ENCODE results near the gene GRB10. TPM values are rescaled to one million over a fixed set of nuclear protein-coding genes. Genes with fewer than 3 reads are reported as not detected.
"Not testable (repeated sequence)": the region's sequence is repeated elsewhere in the genome, so short reads cannot be mapped to it uniquely, and the experiment has no call there.

The GRB10 gene
- total RNA-seq, 2 donors from 2014 or later, result 10.3 to 15.1 TPM

DNA sequence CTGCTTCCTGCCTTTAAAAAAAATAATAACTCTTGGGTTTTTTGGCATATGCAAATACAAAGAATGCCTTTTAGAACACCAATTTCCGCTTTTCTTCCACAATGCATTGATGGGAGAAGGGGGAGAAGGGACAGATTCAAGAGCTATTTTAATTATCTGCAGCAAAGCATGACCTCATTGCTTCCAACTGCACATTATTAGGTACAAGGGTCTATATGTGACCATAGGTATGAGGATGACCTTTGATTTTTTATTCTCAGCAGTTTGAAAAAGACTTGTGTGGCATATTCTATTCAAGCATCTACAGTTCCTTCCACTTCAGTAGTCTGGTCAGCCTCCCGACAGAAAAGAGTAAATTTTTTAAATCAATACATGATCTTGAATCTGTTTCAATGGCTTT is 39.7 kb downstream of the GRB10 start:
- Histone ChIP-seq H3K4me1 (no peaks in the 10 kb centered on the region), H3K27me3 (no peaks in the 10 kb centered on the region), H3K36me3 (no peaks in the 10 kb centered on the region), H3K4me3 (no peak overlapping the region), H3K9me3 (no peaks in the 10 kb centered on the region), H3K9ac (ENCODE audit: low read depth in 2 of 2, low read length in 2 of 2) (no peak overlapping the region), H3K27ac (no peak overlapping the region)
- DNase-seq, result no peak
- TF ChIP-seq, protein P1, sequence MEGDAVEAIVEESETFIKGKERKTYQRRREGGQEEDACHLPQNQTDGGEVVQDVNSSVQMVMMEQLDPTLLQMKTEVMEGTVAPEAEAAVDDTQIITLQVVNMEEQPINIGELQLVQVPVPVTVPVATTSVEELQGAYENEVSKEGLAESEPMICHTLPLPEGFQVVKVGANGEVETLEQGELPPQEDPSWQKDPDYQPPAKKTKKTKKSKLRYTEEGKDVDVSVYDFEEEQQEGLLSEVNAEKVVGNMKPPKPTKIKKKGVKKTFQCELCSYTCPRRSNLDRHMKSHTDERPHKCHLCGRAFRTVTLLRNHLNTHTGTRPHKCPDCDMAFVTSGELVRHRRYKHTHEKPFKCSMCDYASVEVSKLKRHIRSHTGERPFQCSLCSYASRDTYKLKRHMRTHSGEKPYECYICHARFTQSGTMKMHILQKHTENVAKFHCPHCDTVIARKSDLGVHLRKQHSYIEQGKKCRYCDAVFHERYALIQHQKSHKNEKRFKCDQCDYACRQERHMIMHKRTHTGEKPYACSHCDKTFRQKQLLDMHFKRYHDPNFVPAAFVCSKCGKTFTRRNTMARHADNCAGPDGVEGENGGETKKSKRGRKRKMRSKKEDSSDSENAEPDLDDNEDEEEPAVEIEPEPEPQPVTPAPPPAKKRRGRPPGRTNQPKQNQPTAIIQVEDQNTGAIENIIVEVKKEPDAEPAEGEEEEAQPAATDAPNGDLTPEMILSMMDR (IDR thresholded peaks at IDR 0.05), result no peak
- intact Hi-C loops (cut with DNase I), result no loop called here

DNA sequence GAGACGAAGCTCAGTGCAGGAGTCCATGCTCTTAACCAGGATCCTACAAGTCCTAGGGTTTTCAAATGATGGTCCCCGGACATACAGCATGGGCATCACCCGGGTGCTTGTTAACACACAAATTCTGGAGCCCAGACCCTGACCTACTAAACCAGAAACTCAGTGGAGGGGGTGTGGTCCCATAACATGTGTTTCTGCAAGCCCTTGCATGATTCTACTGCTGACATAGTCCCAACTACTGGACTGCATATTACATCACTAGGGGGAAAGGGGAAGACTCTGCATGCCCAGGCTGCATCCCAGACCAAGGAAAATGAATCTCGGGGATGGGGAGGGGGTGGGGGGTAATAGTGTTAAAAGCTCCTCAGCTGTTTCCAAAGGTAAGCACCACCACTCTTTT is 40.3 kb downstream of the GRB10 start:
- Histone ChIP-seq H3K27ac (no peak overlapping the region), H3K4me1 (no peaks in the 10 kb centered on the region), H3K27me3 (no peaks in the 10 kb centered on the region), H3K36me3 (no peaks in the 10 kb centered on the region), H3K9me3 (no peaks in the 10 kb centered on the region), H3K4me3 (no peak overlapping the region), H3K9ac (ENCODE audit: low read depth in 2 of 2, low read length in 2 of 2) (no peak overlapping the region)
- TF ChIP-seq, protein P1 (IDR thresholded peaks at IDR 0.05), result no peak
- no peak for DNase-seq
- intact Hi-C loops (cut with DNase I), result no loop called here

DNA sequence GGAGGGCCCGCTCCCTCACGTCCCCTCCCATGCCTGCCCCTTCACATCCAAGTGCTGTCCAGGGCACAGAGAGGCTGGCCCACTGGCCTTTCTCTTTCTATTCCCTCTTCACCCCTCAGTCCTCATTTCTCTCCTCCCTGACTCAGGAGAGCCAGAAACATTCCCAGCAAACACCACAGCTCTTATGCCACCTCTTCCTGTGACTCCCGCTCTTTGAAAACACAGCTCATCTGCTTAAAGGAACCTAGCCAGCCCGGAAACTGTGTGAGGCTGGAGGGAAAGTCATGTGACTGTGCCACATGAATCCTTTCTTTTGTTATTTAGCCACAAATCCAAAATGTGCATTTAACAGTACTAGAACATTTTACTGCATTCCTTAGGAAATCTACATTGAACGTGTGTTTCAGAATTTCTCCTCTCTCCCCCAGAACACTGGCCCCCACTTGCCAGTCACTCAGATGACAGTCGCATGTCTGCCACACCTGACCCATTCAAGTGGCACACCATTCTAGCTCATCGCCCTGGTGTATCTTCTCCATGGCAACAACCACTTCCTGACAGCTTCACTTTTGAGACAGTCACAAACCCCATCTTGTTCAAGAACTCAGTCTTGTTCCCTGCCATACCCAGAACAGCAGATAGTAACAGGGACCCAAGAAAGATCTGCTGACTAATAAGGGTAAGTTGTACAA is 42.8 kb downstream of the GRB10 start:
- no peak overlapping the region for H3K27ac ChIP-seq
- H3K27me3 ChIP-seq, result no peaks in the 10 kb centered on the region
- TF ChIP-seq, protein P1 (IDR thresholded peaks at IDR 0.05), result no peak
- no peaks in the 10 kb centered on the region for H3K36me3 ChIP-seq
- intact Hi-C loops (cut with DNase I), result no loop called here
- no peak overlapping the region for H3K4me3 ChIP-seq
- H3K9ac ChIP-seq (ENCODE audit: low read depth in 2 of 2, low read length in 2 of 2), result no peak overlapping the region
- H3K9me3 ChIP-seq, result no peaks in the 10 kb centered on the region
- DNase-seq, result no peak
- H3K4me1 ChIP-seq, result no peaks in the 10 kb centered on the region

DNA sequence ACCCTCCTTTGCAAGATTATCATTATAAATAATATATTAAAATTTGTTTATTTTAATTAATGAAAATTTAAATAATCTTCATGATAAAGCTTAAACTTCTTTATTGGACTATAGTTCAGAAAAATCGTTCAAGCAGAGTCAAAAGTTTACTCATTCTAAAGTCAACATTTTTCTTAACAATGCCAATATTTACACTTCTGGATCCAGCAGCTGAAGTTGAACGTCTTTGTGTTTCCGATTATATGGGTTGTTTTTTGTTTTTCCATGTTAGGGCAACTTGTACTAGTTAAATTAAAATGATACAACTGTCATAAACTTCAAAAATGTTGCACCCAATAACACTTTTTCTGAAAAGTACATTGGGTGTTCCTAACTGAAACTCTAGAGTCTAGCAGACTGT is 43.8 kb downstream of the GRB10 start:
- intact Hi-C loops (cut with DNase I), result no loop called here
- Histone ChIP-seq H3K9ac (ENCODE audit: low read depth in 2 of 2, low read length in 2 of 2) (no peak overlapping the region), H3K27me3 (no peaks in the 10 kb centered on the region), H3K36me3 (no peaks in the 10 kb centered on the region), H3K9me3 (no peaks in the 10 kb centered on the region), H3K27ac (no peak overlapping the region), H3K4me3 (no peak overlapping the region), H3K4me1 (no peaks in the 10 kb centered on the region)
- DNase-seq, result no peak
- TF ChIP-seq, protein P1 (IDR thresholded peaks at IDR 0.05), result no peak

DNA sequence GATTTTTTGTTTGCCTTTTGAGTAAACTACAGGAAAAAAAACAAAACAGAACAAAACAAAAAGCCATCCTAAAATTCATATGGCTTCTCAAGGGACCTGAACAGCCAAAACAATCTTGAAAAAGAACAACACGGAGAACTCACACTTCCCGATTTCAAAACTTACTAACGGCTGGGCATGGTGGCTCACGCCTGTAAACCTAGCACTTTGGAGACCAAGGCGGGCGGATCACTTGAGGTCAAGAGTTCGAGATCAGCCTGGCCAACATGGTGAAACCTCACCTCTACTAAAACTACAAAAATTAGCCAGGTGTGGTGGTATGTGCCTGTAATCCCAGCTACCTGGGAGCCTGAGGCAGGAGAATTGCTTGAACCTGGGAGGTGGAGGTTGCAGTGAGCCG is 46.9 kb downstream of the GRB10 start:
- intact Hi-C loops (cut with DNase I); H3K4me3 ChIP-seq; H3K27ac ChIP-seq; DNase-seq; H3K4me1 ChIP-seq; H3K9ac ChIP-seq (ENCODE audit: low read depth in 2 of 2, low read length in 2 of 2); H3K27me3 ChIP-seq; H3K9me3 ChIP-seq; H3K36me3 ChIP-seq: not testable (repeated sequence)

DNA sequence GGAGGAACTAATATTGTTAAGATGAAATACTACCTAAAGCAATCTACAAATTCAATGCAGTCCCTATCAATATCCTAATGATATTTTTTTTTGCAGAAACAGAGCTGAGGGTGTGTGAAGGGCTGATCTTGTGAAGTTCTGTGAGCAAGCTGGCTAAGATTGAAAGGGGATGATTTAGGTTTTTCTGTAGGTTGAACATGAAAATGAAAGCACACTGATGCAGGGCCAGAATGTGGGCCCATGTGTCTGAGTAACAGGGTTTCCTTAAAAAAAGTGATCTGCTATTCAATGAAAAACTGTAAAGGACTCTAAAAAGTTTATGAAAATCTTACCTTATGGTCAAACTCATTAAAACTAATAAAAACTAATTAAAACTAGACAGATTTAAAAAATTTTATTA is 47.4 kb downstream of the GRB10 start:
- Histone ChIP-seq H3K9me3 (no peaks in the 10 kb centered on the region), H3K36me3 (no peaks in the 10 kb centered on the region), H3K27me3 (no peaks in the 10 kb centered on the region), H3K4me3 (no peak overlapping the region), H3K4me1 (no peaks in the 10 kb centered on the region), H3K27ac (no peak overlapping the region), H3K9ac (ENCODE audit: low read depth in 2 of 2, low read length in 2 of 2) (no peak overlapping the region)
- DNase-seq, result no peak
- TF ChIP-seq, protein P1 (IDR thresholded peaks at IDR 0.05), result no peak
- intact Hi-C loops (cut with DNase I), result no loop called here

Measured in colonic mucosa (tissue), 4 donors.